GM18526 (cell line): ENCODE measurements around the gene RNF220.

ENCODE experiments used
- POLR2A ChIP-seq: IDR thresholded peaks from 3 replicates; pipeline ENCODE4 v1.6.1; 2011; ENCODE audit not compliant: insufficient read length; ENCODE audit errors: extremely low read depth

The RNF220 gene

DNA sequence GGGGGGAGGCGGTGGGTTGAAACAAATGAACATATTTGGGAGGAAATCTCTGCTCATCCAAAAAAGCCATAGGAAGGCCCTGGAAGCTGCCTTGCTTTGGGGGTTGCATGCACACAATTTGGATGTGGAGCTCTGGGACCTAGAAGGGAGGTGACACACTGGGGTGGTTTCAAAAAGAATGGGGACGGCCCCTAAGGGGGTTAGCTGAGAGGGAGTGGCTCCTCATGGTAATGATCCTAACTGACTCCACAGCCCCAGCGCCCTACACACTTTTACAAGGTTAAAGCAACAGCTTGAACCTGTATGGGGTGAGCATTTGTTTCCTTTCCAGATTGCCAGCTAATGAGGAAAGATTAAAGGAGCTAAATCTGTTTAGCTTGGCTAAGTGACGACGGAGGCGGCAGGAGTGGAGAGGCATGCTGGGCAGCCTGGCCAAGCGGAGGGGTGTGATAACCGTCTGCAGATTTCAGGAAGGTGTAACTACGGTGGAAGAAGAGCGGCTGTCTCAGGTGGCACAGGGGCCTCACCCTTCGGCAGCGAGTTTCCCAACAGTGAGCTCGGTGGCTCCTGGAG, 107.3 kb downstream of the RNF220 start:
- no peak for TF ChIP-seq POLR2A

- no peak for TF ChIP-seq POLR2A
Measured at GRCh38 chr1:44513111-44513510, 108.1 kb downstream of the RNF220 start.

DNA sequence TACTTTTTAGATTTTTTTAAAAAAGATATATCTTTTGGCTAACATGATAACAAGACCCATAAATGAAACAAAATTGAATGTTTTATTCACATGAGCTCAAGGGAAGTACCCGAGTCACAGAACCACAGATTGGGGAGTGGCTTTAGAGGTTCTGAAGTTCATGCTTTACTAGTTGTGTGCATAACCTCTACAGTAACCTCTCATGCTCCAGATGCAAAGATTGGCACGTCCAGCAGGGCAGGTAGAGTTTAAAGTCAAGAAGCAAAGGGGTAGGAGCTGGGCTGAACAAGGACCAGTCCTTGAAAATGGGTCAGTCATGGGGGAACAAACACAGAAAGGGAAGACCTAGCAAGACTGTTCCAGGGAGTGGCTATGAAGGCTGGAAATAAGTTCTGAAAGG, 109.6 kb downstream of the RNF220 start:
- TF ChIP-seq POLR2A, result no peak

DNA sequence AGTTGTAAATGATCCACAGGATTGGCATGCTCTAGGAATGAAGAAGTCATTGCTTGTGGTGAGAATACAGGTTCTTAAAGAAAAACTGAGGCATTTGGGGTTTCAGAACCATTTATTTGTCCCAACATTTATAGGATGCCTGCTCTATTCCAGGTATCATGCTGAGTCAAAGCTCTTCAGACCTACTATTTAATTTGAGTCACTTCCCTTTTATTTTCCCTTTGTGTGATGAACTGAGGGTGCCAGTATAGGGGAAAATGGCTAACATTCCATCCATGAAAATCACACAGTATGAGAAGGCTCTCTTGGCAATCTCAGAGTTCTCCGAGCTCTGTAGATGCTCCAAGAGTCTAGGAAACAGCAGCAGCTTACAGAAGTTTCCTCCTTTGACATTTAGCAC, 110.4 kb downstream of the RNF220 start:
- no peak for TF ChIP-seq POLR2A

- TF ChIP-seq POLR2A, result no peak
Measured at GRCh38 chr1:44519035-44519676, 114.1 kb downstream of the RNF220 start.

DNA sequence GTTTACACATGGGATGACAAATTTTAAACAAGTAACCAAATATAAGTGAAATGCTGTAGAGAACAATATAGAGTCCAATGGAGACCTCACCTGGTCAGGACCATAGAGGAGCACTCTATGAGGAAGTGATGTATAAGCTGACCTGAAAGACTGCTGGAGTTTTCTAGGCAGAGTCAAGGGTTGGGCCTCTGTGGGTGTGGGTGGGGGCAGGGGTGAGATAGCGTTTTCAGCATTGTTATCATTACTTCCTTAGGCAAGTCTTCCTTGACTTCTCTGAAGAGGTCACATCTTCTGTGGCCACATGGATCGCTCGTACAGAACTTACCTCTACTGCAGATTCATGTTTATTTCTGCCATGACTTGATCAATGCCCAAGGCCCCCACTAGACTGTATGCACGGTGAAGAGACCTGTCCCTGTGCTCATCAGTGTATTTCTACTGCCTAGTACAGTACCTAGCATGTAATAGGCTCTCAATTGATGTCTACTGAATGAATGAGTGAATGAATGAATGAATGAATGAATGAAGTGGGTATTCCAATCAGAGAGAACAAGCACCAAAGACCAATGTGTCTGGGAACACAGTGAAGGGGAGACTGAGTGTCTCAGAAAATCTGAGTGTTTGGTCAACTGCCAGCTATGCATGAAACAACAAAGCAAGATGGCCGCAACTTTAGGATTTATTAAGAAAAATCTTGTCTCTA, 116.5 kb downstream of the RNF220 start:
- no peak for TF ChIP-seq POLR2A

DNA sequence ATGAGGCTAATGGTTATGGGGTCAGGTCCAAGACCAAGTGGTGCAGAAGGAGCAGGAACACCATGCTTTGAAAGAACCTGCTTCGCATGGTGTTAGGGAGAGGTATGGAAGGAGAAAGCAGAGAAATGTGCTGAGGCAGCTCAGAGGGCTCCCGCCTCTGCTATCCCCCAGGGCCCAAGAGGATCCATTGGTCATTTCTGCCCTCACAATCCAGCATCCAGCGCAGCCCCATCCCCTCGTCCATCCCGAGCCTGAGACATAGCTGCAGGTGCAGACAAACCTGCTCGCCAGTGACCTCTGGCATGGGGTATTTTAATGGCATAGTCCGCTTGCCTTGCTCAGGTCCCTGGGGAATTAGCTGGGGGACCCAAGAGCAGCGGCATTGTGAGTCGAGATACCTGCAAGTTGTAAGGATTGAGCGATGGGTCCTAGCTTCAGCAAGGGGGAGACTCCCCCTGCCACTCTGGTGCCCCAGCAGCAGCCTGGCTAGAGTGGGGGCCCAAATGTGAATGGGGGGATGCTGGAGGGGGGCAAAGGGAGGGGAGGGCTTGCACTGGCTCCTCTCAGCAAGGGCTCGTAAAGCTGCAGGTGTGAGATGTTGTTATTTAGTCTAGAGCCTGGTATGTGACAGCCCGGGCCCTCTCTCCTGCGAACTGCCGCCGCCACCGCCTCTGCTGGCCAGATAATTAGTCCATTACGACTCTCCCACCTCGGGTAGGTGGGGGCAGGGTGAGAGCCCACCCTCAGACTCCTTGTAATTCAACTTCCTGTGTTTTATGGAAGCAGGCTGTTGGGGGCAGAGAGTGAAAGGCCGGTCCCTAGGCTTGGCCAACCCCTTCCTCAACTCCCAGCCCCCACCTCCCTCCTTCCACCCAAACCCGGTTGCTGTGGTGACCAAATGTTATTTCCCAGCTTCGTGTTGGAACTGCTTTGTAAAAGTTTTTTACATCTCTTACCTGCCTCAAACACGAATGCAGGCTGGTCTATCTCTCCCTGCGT, 118.8 kb downstream of the RNF220 start:
- TF ChIP-seq POLR2A, result no peak

DNA sequence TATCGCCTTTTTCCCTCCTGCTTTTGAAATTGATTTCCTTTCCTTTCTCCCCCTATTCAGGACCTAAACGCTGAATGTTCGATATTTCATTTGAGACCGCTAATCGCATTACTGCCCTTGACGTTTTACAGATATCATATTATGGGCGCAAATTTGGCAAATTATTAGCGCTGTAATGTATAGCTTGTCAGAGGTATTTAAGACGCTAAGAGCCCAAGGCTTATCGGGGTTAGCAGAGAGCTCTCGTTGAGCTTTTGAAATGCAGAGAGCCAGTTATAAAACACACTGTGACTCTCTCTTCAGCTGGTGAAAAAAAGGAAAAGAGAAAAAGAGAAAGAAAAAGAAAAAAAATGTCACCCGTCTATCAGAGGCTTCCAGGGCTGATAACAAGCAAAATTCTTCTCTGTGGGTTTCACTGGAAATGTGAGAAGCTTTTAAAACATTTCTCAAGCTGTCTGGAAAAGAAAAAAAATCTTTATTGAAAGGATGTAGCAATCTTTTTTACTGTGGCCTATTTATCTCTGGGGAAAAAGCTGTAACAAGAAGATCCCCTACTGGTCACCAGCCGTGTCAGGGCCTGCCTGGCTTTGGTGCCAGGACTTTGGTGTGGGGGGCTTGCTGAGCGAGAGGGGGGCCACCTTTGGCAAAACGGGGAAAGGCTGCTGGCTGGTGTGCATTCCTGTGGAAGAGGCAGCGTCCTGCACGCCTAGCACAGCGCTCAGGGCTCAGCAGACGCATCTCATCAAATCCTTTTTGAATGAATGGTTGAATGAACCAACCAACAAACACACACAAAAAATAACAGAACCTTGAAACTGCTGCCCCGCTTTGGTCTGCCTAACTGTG, 119.8 kb downstream of the RNF220 start:
- TF ChIP-seq POLR2A, result no peak

DNA sequence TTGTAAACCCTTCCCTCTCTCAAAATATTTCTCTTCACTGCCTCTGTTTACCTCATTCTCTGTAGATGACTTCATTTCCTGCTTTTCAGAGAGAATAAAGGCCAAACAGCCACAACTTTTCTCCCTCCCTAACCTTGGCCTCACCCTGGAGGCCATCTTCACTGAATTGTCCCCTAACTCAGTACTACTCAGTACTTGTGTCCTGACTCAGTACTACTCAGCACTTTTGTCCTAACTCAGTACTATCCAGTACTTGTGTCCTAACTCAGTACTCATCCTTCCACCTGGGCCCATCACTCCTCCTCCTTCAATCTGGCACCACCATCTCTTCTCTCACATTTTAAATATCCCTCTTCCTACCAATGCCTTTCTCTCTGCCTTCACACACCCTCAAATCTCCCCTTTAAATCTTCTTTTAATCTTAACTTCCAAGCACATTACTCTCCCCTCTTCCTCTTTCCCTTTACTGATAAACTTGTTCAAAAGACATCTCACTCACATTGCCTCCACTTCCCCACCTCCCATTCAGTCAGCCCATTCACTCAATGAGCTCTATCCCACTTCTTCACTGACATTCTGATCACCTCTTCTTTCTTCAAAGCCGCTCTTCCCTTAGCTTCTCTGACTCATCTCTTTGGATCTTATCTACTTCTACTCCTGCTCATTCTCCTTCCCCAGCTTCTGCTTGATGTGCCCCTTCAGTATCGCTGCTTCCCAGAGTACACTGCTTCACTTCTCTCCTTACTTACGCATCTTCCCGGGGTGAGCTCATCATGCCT, 121.4 kb downstream of the RNF220 start:
- no peak for TF ChIP-seq POLR2A

DNA sequence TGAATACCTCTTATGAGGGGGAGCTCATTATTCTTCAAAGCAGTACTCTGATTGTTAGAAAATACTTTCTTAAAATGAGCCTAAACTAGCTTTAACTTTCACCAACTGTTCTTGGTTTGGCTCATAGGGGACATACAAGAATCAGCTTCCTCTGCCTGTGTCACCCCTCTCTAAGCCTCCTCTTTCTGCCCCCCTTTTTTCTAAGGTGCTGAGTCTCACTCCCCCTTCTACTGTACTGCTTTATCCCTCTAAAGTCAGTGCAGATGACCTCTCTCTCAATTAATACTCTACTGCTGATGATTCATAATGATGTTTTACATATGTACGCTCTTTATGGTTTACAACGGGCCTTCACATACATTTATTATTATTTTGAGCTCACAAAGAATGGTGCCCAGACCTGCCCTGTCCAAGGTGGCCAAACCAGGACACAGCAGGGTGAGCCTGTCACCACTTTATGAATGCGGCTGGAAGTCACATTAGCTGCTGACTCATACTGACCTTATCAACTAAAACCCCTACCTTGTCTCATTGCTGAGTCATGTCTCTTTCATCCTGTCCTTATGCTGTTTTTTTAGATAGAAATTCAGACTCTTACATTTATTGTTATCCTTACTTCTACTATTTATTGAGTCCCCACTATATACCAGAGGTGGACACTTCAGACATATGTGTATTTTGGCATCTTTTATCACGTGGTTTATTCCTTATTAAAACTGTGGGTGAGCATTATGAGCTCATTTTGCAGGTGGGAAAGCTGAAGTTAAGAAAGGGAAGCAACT, 126.9 kb downstream of the RNF220 start:
- TF ChIP-seq POLR2A, result no peak

GRCh38 chr1:44532567-44532944, 127.5 kb downstream of the RNF220 start:
- TF ChIP-seq POLR2A, result no peak

- no peak for TF ChIP-seq POLR2A
Measured at GRCh38 chr1:44534771-44535170, 129.7 kb downstream of the RNF220 start.

- no peak for TF ChIP-seq POLR2A
Measured at GRCh38 chr1:44536357-44537209, 131.5 kb downstream of the RNF220 start.
